GM18505 (cell line): ENCODE results near the gene ST6GAL1.
"Not testable (repeated sequence)": the region's sequence is repeated elsewhere in the genome, so short reads cannot be mapped to it uniquely, and the experiment has no call there.

ENCODE experiments used
- ATAC-seq: cut with Tn5 transposase; IDR thresholded peaks from one replicate; pipeline ENCODE4 v1.9.1; 2021; ENCODE audit not compliant: unreplicated experiment
- POLR2A ChIP-seq: IDR thresholded peaks from 4 replicates; pipeline ENCODE4 v1.6.1; 2011; ENCODE audit warnings: borderline replicate concordance; ENCODE audit not compliant: insufficient read depth, insufficient read length; ENCODE audit errors: extremely low read depth

The ST6GAL1 gene

DNA sequence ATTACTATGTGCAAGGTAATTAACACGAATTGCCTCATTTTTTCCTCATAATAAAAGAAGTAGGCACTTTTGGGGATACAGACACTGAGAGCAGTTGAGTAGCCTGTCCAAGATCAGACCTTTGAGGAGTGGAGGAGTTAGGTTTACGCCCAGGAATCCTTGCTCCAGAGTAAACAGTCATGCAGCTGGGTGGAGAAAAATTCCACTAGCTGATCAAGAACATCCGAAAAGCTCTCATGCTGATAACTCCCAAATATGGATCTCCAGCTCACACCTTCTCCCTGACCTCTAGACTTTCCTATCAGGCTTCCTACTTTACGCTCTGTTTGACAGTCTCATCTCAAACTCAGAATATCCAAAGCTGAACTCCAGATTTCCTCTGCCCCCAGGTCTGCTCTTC lies 53.3 kb downstream of the ST6GAL1 start:
- no peak for TF ChIP-seq POLR2A
- ATAC-seq: no peak

DNA sequence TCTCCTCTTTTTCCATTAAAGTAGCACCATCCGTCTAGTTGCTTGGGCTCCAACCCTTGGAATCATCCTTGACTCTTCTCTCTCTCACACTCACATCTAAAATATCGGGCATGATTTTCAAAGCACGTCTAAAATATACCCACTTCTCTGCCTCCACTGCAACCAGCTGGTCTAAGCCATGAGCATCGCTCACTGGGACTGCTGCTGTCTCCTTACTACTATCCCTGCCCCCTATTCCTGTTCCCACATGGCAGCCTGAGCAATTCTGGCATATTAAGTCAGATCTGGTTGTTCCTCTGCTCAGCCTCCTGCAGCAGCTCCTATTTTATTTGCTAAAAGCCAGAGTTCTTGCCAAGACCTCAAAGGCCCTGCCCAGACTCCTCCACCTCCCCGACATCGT lies 53.7 kb downstream of the ST6GAL1 start:
- ATAC-seq: no peak

GRCh38 chr3:186985661-186986364 lies 55.5 kb downstream of the ST6GAL1 start:
- peak; percentile 49 for ATAC-seq
- TF ChIP-seq POLR2A: peak; percentile 31

More for the DNA sequence above, 53.7 kb downstream of the ST6GAL1 start:
- TF ChIP-seq POLR2A: no peak

- ATAC-seq: no peak
Observed at GRCh38 chr3:186986406-186986805, 56.1 kb downstream of the ST6GAL1 start.

GRCh38 chr3:186986816-186987215 lies 56.5 kb downstream of the ST6GAL1 start:
- TF ChIP-seq POLR2A: no peak
- no peak for ATAC-seq

More at GRCh38 chr3:186986406-186986805, 56.1 kb downstream of the ST6GAL1 start:
- no peak for TF ChIP-seq POLR2A

DNA sequence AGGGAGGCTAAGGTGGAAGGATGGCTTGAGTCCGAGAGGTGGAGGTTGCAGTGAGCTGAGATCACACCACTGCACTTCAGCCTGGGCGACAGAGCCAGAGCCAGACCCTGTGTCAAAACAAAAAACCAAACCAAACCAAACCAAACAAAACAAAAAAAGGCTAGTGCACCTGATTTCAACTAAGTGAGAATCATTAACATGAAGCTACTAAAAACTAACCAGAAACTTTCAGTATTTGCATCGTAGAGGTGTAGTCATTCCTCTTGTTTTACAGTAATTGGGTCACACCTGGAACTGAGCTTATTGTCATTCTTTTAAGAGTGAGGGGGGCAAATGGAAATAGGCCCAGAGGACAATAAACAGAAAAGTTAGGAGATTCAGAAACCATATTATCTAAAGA lies 58.5 kb downstream of the ST6GAL1 start:
- peak; percentile 58 for ATAC-seq
- TF ChIP-seq POLR2A: no peak

- ATAC-seq: no peak
- TF ChIP-seq POLR2A: no peak
Observed at GRCh38 chr3:186989429-186989828, 59.1 kb downstream of the ST6GAL1 start.

GRCh38 chr3:186990277-186990676 lies 60.0 kb downstream of the ST6GAL1 start:
- no peak for TF ChIP-seq POLR2A
- ATAC-seq: no peak

DNA sequence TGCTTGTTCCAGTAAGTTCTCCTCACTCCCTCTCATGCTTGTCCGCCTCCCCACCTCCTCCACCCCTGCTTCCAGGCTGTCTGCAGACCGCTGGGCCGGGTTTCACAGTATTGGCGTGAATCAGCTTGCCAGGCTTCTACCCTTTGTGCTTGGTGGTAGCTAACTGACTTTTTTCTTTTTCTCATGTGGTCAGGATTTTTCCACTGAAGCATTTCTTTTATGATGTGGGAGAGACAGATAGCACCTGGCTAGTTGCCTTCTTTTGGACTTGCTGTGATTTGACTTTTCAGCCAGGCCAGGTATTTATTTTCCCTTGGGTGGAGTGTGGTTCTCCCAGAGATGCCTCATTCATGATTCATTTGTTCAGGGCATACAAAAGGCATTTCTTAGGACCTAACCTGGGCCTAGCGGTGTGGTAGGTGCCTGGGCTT lies 60.6 kb downstream of the ST6GAL1 start:
- TF ChIP-seq POLR2A: no peak
- ATAC-seq: no peak

DNA sequence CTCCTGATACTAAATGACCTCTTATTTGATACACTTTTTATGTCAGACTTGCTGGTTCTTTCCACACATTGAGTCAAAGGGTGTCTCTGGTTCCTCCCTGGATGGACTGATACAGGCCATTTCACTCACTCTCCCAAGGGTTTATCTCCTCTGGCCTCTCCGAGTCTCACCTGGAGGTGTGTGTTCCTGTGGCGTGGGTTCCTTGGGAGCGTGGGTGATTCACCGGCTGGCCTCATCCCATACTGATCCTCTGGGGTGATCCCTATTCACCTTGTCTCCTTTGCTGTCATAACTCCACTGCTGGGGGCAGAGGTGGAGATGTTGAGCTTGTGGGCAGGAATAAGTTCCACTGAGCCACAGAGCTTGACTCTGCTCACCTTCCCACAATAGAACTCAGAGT lies 61.1 kb downstream of the ST6GAL1 start:
- TF ChIP-seq POLR2A: no peak
- ATAC-seq: no peak

- ATAC-seq: not testable (repeated sequence)
Observed at GRCh38 chr3:186992096-186992495, 61.8 kb downstream of the ST6GAL1 start.

GRCh38 chr3:186993210-186993782 lies 63.0 kb downstream of the ST6GAL1 start:
- no peak for ATAC-seq

GRCh38 chr3:186994000-186994955 lies 64.0 kb downstream of the ST6GAL1 start:
- no peak for ATAC-seq
- no peak for TF ChIP-seq POLR2A

More at GRCh38 chr3:186993210-186993782, 63.0 kb downstream of the ST6GAL1 start:
- no peak for TF ChIP-seq POLR2A

GRCh38 chr3:186996356-186996755 lies 66.0 kb downstream of the ST6GAL1 start:
- TF ChIP-seq POLR2A: peak; percentile 73

DNA sequence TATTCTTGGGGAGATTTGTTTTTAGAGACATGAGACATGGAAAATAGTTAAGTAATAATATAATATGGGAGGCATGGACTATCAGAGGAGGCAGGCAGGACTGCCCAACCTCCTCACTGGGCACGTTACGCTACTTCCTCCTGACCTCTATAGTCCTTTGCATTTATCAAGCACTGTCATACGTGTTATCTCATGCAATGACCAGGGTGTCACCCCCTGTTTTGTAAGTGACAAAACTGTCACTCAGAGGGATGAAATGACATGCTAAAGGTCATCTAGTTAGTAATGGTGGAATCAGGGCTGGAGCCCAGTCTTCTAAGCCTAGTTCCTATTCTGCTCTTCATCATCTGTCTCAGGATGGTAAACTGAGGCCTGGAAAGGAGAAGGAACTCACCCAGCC lies 66.7 kb downstream of the ST6GAL1 start:
- ATAC-seq: no peak
- TF ChIP-seq POLR2A: no peak

More at GRCh38 chr3:186996356-186996755, 66.0 kb downstream of the ST6GAL1 start:
- ATAC-seq: no peak
